NCI-H2227 (cell line): ENCODE measurements around the gene HPS4.
"Not testable (repeated sequence)": the region's sequence is repeated elsewhere in the genome, so short reads cannot be mapped to it uniquely, and the experiment has no call there.

Source experiments
- DNase-seq: peaks from one replicate; lab custom pipeline; 2025; ENCODE audit not compliant: unreplicated experiment; lab: John Stamatoyannopoulos, UW

HPS4 gene

DNA sequence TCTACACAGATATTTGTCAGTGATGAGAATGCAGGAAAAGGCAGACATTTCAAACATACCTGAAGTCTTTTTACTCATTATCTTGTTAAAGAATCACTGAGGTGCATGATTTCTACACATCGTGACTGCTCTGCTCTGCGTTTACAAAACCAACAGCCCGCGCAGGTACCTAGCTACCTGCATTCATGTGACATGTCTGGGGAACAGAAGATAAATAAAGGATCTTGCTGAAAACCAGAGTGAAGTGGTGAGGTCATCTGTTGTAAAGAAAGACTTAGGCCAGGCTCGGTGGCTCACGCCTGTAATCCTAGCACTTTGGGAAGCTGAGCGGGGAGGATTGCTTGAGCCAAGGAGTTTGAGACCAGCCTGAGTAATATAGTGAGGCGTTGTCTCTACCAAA lies 38.8 kb downstream of the HPS4 start:
- no peak for DNase-seq

DNA sequence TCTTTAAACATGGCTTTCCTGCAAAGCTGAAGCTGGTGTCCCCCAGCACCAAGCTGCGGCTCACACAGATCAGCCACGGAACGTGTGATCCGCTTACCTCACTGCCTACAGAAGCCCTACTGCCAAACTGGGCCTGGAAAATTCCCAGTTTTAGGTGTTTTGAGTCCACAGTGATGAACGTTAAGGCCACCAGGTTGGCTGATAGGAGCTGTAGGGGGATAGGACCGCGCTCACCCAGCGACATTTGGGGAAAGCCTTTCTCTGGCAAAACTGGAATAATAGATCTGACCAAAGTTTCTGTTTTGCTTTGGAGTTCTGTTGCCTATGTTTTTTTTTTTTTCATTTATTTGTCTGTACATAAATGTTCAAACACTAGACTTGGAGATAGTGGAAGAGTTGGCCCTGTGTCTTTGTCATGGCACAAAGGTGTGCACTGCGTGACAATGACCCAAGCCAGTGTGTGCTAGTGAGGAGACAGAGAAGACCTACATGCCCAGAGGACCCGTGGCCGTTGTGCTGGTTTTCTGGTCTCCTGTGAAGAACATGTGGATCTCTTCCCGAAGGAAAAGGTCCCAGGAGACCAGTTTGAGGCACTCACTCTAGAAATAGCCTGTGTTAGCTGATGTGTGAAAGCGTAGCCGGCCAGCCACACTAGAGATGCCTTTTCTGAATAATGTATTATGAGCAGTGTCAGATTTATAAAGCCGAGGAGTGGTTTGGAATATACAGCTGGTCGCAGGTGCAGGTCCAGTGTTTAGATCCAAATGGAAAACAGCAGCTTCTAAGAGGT lies 39.5 kb downstream of the HPS4 start:
- no peak for DNase-seq

DNA sequence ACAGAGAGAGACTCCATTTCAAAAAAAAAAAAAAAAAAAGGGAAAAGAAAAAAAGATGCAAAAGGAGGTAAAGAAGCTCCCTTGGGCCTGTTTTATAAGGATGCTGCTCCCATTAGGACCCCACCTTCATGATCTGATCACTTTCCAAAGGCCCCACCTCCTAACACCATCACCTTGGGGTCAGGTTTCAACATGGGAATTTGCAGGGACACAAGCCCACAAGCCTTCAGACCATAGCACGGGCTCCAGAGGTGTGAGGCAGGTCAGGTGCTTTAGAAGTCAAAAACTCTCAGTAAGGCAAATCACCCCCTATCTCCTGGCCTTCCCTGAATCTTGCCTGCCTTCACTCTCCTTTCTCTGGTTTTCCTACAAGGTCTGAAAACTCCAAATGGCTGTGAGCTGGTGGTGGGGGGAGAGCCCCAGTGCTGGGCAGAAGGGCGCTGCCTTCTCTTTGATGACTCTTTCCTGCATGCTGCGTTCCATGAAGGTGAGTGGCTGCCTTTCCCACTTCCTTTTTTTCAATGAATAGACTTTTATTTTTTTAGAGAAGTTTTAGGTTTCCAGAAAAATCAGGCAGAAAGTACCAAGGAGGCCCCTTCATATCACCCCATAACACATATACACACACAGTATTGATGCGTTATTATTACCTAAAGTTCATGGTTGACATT lies 41.4 kb downstream of the HPS4 start:
- DNase-seq, result no peak

DNA sequence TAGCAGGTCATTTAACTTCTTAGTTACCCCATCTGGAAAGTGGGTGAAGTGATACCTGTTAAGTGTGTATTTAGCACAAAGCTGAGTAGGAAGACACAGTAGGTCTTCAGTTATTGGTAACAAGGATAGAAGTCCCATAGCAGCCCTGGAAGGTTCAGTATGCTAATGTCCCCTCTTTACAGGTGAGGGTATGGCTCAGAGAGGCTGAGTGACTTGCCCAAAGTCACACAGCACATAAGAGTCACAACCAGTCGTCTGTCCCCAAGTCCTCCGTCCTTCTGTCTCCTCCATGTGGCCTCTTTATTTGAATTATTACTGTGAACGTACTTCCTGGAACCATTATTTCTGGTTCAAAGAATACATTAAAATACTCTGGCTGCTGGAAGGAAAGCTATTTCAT lies 44.0 kb downstream of the HPS4 start:
- DNase-seq, result no peak

DNA sequence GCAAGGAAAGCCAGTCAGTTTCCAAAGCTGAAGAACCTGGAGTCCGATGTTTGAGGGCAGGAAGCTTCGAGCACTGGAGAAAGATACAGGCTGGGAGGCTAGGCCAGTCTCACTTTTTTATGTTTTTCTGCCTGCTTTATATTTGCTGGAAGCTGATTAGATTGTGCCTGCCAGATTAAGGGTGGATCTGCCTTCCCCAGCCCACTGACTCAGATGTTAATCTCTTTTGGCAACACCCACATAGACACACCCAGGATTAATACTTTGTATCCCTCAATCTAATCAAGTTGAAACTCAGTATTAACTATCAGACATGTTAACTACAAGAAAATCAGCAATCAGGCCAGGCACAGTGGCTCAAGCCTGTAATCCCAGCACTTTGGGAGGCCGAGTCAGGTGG lies 44.8 kb downstream of the HPS4 start:
- not testable (repeated sequence) for DNase-seq

DNA sequence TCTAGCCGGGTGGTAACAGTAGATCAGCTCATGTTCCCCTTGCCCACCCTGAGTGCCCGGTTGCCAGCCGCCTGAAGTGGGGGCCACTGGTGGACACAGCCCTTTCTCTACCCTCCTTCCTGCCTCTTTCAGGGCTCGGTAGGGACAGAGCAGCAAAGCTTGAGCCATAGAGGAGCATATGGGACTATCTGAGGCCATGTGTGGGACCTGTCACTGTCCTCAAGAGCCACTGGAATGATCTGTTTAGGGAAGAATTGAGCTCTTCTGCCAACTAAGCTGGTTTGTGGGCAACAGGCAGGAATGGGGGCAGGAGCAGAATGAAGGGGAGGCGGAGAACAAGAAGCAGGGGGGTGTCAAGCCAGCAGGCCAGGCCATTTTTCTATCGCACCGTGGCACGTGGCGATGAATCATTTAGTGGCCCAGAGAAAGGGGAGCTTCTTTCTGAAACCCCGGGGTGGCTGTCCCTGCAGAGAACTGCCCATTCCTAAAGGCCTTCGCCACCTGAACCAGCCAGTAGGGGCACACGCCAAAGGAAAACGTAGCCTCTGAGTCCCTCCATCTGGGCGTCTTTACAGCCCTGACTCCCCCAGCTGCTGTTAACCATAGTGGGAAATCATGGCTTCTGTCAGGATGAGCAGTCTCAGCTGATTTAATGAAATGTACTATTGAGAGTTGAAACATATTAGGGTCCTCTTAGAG lies 45.7 kb downstream of the HPS4 start:
- DNase-seq, result no peak

DNA sequence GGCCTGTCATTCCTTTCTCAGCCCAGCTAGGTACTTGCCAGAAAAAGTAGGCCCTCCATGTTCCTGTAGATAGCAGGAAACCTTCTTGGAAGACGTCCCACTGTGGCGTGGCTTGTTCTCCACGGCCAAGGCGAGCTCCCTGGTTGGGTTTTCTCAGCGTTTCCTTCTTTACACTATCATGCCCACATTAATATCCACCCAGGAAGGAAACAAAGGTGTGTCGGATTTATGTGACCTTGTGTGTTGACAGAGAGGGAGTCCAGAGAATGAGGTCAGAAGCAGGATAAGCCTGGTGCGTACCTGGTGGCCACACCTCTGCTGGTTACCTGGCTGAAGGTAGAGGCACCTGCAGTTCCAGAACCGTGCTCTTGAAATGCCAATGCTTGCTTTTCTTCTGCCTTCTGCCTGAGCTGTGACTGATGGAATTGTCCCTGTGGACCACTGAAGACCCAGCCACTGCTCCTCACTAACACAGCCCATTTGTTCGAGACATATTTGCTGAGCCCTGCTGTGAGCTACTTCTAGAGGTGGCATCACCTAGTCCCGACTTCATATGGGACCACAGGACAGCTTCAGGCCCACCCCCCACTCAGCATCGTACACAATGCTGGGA lies 46.6 kb downstream of the HPS4 start:
- DNase-seq, result no peak

DNA sequence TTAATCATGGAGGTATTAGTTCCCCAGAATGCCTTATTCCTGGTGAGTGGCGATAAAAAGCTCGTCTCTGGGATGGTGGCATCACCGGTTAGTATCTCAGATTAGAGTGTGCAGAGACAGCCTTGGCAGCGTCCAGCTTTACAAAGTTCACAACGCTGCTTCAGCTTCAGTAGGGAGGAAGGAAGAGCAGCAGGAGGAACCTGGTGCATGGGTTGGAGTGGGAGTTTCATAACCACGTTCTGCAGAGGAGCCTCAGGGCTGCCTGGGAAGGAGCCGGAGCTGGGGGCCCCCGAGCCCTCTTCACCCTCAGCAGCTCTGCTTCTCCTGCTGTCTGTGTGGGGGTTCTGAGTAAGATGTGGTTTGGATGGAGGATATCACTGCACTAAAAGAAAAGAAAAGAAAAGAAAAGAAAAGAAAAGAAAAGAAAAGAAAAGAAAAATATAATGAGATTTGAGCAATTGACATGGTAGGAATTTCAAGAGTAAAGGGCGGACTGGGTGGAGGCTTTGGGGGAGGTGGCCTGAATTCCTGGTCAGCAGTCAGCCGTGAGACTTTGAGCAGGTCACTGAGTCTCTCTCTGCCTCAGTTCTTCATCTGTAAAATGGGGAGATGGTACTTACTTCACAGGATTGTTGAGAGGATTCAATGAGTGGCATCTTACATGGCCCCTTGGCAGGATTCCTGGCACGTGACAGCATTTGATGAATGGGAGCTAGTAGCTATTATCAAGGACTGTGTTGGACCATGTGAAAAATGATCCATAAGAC lies 48.1 kb downstream of the HPS4 start:
- DNase-seq, result no peak

DNA sequence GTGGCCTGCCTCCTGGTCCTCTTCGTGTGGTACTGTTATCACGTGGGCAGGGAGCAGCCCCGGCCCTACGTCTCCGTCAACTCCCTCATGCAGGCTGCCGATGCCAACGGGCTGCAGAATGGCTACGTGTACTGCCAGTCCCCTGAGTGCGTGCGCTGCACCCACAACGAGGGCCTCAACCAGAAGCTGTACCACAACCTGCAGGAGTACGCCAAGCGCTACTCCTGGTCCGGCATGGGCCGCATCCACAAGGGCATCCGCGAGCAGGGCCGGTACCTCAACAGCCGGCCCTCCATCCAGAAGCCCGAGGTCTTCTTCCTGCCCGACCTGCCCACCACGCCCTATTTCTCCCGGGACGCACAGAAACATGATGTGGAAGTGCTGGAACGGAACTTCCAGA lies 49.8 kb downstream of the HPS4 start:
- DNase-seq, result no peak

DNA sequence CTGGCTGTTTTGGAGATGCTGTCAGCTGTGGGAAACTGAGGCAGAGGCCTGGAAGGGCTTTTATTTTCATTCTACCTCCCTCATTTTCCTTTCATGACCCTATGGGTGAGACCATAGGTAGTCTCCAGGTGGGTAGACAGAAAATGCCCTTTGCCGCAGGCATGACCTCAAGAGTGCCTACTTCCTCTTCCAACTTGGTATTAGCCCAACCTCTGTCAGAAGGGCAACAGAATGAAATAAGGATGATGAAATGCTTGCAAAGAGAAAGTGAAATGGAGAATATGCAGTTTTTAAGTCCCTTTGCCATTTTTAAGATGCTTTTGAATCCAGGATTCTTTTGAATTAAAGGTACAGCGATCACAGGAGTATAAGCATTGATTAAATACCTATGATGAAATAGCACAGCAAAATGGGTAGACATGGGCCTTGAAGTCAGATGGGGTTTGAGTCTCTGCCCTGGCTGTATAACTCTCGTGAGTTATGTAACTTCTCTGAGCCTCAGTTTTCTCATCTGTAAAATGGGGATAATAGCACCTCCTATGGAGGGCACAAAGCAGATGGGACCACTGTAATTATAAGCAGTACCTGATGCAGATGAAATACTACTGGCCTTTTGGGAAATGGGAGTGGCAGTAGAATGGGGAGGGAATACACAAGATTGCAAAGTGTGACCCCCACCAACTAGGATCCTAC lies 50.8 kb downstream of the HPS4 start:
- no peak for DNase-seq

DNA sequence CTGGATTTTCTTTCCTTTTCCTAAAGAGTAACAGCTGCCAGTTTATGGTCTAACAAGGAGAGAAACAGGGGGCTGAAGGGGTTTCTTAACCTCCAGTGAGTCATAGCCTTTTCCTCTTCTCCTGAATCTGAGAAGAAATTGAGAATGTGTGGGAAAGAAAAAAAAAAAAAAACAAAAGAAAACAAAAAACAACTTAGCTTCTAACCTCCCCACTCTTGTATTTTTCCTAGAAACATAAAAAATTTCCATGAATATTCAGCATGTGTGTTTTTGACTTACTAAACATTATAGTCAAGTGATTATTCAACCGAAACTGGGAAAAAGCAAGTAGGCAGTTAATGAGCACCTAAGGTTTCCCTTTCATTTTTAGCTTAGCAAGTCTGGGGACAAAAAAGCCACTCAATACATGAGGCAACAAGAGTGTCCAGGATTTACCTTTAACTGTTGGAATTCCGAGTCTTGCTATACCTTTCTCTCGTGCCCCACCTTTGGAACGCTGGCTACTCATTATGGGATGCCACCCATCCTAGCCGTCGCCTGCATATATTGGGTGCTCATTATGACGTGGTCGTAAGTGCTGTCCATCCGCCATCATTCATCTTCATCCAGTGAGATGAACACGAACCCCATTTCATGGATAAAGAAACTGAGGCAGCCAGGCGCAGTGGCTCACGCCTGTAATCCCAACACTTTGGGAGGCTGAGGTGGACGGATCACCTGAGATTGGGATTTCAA lies 52.2 kb downstream of the HPS4 start:
- no peak for DNase-seq

DNA sequence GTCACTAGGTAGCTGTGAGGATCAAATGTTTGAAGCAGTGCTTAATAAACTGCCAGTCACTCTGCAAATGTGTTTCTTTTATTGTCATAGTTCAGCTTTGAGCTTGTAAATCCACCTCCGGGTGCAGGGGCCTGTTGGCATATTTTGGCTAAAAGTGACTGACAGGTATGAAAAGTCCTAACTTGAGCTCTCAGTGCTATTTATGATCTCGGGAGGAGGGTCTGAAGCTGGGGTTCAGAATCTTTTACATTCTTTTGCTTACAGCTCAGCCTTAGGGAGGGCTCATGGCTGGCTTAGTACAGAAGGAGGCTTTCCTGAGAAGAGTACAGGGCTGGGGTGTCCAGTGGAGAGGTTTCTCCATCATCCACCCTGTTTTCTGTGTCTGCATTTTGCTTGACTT lies 53.0 kb downstream of the HPS4 start:
- no peak for DNase-seq

DNA sequence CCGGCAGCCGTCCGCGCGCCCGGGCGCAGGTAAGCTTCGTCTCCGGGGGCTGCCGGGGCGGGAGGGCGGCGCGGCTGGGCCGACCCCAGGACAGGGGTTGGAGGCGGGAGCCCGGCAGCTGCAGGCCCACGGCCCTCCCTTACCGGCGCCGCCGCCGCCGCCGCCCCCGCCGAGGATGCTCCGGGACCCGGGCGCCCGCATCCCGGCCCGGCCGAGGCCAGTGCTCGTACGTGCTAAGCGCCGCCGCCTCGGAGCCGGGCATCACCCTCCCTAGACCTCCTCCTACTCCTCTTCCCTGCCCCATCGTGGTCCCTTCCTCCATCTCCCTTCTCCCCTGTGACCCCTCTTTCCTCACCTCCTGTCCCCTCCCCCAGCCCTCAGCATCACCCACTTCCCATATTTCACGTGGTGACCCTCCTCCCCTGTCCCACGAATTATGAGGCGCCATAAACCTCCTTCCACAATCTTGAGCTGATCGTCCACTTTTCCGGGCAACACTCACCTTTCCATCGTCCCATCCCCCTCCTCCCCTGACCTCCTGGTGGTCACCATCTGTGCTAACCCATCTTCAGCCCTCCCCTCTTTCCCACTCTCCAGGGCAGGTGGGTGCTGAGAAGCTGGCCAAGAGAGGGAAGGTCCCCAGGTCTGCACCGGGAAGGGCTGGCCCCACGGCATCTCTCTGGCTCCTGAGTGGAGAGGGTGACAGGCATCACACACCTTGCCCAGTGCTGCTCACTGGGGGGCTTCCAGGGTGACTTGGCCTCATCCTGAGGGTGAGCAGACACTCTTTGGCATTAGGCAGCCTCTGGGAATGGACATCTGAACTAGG lies 53.9 kb downstream of the HPS4 start:
- no peak for DNase-seq

DNA sequence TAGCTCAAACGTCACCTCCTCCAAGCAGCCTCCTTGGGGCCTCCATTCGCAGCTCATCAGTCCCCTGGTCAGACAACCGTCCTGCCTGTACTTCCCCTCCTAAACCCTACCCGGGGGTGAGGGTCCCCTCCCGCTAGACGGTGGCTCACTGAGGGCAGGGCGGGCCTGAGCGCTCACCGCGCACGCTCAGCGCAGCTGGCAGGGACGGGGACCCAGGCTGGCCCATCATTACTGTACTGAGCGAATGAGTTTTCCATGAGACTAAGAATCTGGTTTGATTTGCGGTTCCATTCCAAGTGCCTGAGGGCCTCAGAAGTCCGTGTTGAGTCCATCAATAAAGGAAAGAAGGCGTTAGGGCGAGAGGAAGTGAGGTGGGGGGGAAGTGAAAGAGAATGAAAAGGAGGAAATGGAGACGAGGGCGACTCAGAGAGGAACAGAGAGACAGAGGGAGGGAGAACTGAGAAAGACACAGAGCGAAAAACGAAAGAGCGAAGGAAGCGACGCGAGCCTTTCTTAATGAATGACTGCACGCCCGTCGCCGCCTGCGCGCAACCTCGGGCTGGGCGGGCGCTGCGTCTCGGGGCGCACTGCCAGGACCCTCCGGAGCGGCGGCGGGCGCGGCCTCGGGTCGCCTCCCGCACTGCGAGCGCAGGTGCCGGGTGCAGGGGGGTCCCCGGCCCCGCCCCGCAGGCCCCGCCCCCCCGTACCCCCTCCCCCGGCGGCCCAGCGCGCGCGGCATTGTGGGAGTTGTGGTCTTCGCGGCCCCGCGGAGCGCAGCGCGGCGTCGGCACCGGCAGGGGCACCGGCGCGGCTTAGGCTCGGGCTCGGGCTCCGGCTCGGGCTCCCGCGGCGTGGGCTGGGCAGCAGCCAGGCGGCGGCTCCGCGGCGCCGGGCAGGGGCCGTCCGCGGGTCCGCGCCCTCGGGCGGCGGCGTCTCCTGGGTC lies 54.8 kb downstream of the HPS4 start, which contains the start of gene ASPHD2:
ASPHD2 (plus strand) TSS at position 746 of the 943 bp plus-strand sequence. CDS start 4,356 bp downstream, outside the sequence.
- peak; percentile 78 for DNase-seq

DNA sequence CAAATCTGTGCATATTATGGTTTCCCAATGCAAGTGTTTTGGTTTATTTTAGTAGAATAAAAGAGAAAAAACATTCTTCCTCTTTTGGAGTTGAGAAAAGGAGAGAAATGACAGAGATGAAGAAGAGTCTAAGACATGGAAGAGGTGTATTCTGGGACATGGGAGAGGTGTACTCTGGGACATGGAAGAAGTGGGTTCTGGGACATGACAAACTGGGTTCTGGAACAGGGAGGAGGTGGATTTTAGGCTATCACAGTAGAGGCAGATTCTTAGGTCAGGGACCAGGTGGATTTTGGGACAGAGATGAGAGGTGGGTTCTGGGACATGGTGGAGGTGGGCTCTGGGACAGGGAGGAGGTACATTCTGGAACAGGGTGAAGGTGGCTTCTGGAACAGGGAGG lies 56.7 kb downstream of the HPS4 start:
- no peak for DNase-seq

DNA sequence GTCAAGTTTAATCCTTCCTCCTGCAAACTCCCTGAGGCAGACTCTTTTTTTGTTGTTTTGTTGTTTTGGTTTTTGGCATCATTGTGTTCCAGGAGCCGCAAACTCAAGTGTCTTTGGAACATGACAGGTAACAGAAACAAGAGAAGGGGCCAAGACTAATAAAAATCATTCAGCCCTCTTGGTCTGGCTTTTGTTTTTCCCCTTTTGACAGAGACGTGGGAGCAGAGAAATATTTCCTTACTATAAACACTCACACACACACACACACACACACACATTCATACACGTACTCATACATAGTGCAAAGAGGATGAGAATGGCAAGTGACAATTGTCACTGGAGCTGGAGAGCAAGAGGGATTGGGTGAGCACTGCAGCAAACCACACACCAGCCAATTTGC lies 65.0 kb downstream of the HPS4 start:
- no peak for DNase-seq

DNA sequence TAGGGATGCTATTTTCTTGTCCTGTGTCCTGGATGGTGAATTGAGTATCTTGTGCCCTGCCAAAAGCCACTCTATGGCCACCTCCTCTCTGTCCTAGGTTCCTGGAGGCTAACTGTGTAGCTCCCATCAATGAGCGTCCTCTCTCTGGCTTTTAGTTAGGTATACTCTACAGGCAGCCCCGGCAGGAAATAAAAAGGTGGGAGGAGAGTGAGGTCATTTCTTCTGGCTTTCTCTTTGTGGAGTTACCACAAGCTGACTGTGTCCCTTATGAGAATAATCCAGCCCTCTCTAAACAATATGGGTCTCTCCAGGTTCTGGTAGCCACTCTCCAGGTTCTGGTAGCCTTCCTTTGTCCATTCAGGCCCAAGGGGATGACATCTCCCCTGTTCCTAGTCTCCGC lies 66.2 kb downstream of the HPS4 start:
- no peak for DNase-seq
